HG03139 (cell line): Measurements from ENCODE around the gene SEPTIN3.
"Not testable (repeated sequence)": the region's sequence is repeated elsewhere in the genome, so short reads cannot be mapped to it uniquely, and the experiment has no call there.

ENCODE experiments used
- ATAC-seq: cut with Tn5 transposase; IDR thresholded peaks from one replicate; pipeline ENCODE4 v1.9.1; 2021; ENCODE audit not compliant: unreplicated experiment

The SEPTIN3 gene

DNA sequence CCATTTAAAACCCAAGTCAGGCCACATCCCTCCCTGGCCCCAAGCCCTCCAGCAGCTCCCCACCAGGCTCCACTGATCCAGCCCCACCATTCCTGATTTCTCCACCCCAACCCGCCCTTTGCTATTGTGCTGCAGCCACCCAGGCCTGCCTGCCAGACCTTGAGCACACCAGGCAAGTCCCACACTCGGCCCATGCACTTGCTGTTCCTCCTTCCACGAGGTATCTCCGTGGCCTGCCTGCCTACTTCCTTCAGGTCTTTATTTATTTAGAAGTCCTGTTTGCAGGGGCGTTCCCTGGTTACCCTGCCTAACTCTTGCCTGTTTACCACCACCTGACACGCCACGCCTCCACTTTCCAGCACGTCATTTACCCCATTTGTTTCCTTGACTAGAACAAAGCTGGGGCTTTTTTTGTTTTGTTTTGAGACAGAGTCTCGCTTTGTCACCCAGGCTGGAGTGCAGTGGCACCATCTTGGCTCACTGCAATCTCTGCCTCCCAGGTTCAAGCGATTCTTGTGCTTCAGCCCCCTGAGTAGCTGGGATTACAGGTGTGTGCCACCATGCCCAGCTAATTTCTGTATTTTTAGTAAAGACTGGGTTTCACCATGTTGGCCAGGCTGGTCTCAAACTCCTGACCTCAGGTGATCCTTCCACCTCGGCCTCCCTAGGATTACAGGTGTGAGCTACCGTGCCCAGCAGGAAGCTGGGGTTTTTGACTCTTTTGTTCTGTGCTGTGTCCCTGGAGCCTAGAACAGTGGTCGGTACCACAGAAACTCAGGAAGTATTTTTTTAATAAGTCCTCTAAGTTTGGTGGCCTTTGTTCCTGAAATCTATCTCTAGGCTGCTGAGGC is 29.0 kb upstream of the SEPTIN3 start:
- ATAC-seq: peak; percentile 38

DNA sequence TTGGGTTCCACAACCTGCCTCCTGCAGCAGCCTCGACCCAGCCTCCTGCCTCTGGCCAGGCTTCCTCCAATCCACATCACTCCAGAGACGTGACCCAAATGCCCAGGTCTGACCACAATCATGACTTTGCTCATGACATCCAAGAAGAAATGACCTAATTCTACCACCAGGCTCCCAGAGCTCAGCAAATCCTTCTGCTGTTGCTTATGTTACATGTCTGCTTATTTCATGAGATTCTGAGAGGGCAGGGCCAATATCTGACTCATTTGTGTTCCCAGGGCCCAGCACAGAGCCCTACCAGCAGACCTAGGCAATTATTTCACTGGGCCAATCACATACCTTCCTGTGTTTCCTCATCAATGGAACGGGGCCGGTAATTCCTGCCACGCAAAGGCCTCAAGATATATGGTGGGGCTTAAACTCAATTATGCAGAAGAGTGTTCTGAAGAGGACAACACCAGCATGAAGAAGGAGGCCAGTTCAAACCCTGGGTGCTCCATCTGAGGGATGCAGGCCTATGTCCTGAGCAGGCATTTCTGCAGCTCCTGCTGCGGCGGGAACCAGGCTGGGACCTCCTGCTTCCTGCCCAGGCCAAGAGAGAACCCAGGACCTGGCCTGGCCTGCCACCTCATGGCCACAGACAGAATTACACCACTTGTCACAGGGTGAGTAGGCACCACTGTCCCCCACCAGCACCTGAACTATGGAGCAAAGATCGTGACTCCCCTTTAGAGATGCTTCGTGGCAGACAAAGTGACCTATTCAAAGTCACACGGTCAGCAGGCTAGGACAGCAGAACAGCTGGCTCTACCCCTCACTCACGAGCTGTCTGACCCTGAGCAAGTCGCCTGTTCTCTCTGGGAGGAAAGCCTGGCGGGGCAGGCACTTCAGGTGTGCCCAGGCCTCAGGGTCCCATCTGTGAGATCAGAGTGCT is 28.1 kb upstream of the SEPTIN3 start:
- ATAC-seq: peak; percentile 26

DNA sequence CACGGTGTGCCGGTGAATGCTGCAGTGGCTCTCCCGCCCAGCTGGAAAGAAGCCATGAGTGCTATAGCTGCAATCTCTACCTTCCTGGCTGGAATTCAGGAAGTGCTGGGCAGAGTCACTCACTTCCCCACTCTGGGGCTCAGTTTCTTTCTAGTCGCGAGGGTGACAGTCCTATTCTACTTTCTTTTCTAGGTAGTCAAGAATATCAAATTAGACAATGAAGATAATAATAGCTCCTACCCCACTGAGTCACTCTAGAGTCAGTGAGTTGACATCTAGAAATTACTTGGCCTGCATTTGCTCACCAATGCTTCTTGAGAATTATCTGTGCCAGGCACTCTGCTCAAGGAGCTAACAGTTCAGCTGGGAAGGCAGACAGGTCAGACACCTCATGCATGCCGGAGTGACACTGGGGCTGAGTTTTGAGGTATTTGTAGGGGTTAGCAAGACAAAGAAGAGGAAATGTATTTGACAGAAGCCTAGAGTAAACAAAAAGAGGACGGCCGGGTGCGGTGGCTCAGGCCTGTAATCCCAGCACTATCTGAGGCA is 25.5 kb upstream of the SEPTIN3 start:
- ATAC-seq: no peak

DNA sequence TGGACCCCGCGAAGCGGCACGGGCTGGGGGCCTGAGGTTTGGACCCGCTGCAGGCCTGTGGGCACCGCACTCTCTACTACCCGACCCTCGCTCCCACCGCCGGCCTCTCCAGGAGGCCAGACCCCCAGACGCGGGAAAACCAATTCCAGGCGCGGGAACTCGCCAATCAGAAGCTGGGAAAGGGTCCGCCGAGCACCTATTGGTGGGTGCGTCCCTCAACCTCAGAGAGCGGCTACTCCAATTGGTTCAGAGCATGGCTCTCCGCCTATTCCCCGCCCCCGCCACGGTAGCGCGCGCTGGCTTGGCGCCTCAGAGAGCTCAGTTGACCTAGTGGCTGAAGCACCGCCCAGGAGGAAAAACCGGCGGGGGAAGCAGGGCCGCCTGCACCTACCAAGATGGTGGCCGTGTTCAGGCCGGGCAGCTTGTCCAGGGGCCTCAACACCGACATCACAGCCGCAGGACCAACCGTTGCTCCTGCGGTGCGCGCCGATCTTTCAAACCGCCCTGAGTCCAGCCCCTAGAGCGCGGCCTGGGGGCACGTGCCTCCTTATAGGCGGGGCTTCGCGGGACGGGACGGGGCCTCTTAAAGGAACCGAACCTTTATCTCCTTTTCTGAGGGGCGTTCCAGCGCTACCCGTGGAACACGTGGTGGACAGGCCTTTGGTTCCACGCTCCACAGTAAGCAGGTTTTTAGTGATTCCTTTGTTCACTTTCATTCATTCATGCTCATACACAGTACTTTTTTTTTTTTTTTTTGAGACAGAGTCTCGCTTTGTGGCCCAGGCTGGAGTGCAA is 22.4 kb upstream of the SEPTIN3 start, which contains the start of gene CENPM:
Gene CENPM, minus strand, starts transcription at position 524 of the 795 bp plus-strand sequence. Its CDS starts 76 bp downstream, at position 448.
- peak; percentile 81 for ATAC-seq

DNA sequence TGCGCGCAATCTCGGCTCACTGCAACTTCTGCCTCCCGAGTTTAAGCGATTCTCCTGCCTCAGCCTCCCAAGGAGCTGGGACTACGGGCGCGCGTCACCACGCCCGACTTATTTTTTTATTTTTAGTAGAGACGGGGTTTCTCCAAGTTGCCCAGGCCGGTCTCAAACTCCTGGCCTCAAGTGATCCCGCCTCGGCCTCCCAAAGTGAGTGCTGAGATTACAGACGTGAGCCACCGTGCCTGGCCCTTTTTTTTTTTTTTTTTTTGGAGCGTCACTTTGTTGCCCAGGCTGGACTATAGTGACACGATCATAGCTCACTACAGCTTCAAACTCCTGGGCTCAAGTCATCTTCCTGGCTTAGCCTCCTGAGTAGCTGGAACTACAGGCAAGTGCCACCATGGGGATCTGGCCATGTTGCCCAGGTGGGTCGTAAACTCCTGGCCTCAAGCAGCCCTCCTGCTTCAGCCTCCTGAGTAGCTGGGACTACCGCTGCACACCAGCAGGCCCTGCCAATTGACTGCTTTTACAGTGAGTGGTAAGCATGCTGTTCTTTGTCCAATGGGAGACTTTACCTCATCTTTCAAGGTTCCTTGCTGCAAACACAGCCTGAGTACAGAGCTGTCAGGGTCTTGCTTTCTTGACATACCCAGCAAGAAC is 21.7 kb upstream of the SEPTIN3 start:
- ATAC-seq: no peak

DNA sequence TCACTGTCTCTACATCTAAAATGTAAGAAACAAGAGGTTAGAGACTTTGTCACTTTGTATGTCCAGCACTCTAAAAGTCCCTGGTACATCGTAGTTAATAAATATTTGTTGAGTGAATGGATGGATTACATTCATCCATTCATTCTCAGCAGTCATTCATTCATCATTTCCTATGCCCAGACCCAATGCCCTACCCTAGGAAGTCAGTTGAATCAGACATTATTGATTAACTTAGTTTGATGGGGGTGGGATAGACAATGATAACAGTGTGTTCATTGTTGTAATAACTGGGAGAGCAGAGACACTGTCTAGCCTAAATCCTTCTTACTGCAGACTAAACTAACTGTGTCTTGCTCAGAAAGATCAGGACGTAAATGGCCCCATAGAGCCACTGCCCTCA is 21.1 kb upstream of the SEPTIN3 start:
- no peak for ATAC-seq

DNA sequence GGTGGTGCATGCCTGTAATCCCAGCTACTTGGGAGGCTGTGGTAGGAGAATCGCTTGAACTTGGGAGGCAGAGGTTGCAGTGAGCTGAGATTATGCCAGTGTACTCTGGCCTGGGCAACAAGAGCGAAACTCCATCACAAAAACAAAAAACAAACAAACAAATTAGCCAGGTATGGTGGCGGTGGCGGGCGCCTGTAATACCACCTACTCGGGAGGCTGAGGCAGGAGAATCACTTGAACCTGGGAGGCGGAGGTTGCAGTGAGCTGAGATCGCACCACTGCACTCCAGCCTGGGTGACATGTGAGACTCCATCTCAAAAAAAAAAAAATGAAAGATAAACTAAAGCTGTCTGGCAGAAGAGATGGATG is 20.3 kb upstream of the SEPTIN3 start:
- ATAC-seq: not testable (repeated sequence)

DNA sequence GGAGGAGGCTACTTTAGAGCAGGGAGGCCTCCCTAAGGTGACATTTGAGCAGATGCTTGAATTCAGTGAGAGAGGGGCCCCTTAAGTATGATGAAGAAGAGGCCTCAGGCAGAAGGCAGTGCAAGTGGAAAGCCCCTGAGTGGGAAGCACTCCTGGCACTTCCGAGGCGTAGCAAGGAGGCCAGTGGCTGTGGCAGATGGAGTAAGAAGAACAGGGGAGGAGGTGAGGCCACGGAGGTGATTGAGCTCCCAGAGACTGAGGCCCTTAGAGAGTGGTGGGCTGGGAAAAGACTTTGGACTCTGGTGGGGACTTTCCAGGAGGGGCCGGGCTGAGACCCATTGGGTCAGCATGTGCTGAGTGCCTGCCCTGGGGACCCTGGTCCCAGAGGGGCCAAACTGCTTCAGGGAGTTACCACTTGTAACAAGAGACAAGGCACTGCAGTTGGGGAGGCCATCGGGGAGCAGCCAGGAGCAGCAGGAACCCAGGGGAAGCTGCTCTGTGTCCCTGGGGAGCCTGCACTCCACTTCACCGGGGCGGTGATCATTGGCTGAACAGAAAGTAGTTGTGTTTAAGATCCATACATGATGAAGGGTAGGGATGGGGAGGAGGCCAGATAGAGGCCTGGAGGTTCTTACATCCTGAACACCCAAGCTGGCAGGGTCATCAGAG is 19.8 kb upstream of the SEPTIN3 start:
- no peak for ATAC-seq

DNA sequence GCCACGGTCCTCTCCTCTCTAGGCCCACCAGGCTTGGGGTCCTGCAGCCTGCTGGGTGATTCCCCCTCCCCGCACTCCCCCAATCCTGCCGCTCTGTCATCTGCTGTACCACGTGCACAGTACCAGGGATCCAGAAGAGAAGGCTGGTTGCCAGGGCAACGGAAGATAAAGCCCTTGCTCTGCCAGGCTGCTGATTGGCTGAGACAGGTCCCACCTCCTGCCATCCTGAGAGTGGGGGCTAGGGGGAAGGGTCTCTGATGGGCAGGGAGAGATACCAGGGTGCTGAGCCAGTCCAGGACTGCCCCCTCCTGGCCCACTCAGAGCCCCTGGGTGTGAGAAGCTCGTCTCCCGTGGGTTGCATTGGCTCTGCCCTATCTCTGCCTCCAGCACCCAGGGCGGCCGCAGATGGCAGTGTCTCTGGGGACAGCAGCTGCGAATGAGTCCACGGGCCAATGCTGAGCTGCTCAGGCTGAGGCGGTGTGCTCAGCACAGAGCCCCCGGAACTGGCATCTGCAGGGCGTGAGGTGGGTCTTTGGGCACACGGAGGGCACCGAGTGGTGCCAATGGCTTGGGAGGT is 17.3 kb upstream of the SEPTIN3 start, which contains the start of gene SMIM45:
Gene SMIM45, plus strand, starts transcription at position 253 of the 577 bp plus-strand sequence.
- ATAC-seq: no peak

DNA sequence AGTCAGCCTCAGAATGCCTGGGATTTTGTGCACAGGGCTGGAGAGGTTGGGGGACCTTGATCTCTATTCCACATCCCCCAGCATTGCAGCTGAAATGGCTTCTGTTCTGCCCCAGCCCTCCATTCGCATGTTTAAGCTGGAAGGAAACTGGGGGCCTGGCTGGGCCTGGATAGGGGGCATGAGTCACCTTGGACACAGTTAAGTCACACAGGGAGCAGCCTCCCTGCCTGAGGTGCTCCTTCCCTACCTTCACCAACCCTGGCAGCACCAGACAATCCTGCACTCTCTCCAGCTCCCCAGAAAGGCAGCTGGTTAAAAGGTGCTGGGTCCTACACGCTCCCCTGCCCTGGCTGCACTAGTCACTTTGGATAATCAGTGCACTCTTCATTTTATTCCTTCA is 16.5 kb upstream of the SEPTIN3 start:
- no peak for ATAC-seq

DNA sequence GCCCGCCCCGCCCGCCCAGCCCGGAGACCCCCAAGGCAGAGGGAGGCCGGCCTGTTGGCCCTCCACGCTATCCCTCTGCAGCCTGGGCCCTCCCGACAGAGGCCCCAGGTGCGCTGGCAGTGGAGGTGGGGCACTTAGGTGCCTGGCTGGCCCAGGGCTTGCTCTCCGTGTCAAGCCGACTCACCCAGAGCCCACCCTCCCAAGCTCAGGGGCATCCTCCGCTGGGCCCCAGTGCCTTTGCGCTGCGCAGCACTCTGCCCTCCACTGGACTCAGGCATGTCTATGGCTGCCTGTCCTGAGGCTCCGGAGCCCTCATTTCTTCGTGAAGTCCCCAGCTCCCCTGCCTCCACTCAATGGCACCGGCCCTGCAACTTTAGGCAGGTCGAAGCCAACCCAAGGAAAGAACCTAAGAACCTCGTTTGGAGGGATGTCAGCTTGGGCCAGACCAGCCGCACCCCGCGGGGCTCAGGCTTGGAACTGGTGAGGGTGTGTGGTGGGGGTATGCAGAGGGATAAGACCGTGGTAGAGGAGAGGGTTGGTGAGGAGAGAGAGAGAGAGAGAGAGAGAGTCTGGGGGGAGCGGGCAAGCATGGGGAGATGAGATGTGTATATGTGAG is 11.2 kb upstream of the SEPTIN3 start:
- ATAC-seq: peak; percentile 17

DNA sequence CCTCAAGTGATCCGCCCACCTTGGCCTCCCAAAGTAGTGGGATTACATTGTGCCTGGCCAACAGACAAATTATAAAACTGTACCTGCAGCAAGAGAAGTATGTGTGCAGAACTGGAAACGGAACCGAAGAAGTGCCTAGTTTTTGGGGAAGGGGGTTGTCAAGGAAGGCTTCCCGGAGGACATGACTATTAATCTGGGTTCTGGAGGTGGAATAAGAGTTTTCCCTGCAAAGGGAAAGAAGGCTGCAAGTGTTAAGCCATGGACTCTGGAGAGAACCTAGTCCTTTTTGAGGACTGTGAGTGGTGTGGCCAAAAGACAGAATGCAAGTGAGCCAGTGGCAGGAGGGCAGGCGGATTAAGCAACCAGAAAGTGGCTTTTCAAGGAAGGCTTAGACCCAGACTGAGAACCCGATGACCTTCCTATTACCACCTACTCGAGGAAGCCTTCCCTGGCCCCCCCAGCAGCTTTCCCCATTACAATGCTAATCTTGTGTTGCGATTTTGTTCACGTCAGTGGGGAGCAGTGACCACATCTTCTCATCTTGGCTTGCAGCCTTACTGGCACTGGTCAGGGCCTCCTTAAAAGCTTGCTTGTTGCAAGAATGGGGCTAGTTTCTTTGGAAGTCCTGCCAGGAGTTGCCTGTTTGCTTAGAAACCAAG is 5.7 kb upstream of the SEPTIN3 start:
- no peak for ATAC-seq

DNA sequence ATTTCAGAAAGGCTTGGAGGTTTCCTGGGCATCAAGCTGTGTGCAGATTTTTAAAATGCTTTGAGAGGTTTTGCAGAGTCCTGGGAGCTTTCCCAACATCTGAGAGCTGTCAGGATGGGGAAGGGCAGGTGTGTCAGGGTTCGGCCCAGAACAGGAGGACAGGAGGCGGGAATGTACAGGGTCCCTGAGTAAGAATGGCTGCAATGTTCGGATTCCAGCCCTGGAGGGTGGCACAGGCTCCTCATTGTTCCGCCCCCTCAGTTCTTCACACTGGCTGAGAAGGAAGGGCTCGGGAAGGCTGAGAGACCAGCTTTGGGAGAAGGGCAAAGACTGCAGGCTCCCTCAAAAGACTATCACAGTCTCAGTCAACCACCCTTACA is 5.1 kb upstream of the SEPTIN3 start:
- no peak for ATAC-seq

DNA sequence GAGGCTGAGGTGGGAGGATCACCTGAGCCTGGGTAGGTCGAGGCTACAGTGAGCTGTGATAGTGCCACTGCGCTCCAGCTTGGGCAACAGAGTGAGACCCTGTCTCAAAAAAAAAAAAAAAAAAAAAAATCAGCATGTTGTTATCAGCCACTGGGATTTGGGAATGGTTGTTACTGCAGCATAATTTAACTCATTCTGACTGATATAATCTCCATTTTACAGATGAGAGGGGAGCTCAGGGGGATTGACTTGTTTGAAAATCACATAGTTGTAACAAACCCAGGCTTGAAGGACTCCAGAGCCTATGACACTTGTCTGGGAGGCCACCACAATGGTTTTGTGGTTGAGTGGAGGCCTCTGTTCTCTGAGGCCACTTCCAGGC is 3.0 kb upstream of the SEPTIN3 start:
- no peak for ATAC-seq

DNA sequence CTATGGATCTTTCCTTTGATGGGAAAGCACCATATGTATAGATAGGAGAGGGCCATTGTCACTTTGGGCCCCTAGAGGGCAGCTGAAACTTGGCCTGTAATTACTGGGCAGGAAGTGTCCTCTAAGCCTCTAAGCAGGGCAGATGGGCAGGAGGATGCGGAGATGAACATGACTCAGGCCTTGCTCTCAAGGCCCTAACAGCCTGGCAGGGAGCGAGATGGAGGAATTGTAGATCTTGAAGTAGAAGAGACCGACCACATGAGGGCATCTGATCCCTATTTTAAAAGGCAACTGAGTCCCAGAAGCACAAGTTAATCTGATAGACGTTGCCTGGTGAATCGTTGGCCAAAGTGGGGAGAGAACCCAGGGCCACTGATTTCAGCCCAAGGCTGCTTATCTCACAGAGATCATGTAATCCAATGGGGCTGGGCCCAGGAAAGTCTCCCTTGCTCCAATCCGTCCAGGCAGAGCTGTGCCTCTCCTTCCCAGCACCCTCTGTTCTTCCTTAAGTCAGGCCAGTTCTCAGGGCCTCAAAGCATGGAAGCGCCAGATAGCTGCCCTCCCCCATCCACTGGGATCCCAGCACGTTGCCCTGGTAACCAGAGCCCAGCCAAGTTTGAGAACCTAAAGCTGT is 2.5 kb upstream of the SEPTIN3 start:
- no peak for ATAC-seq

DNA sequence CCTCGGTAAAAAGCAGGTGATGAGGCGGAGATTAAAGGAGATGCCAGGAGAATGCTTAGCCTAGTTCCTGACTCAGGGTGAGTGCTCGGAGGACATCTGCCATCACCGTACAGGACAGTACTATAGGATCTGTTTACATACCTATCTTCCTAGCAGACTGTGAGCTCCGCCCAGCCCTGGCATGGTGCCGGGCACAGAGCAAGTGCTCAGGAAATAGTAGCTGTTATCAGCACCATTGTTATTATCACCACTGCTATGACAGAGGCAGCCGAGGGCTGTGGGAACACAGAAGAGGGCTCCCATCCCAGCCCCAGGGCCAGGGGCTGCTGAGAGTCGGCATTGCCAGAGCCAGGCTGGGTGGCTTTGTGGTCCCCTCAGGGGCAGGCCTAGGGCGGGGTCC is 642 bp upstream of the SEPTIN3 start:
- no peak for ATAC-seq

DNA sequence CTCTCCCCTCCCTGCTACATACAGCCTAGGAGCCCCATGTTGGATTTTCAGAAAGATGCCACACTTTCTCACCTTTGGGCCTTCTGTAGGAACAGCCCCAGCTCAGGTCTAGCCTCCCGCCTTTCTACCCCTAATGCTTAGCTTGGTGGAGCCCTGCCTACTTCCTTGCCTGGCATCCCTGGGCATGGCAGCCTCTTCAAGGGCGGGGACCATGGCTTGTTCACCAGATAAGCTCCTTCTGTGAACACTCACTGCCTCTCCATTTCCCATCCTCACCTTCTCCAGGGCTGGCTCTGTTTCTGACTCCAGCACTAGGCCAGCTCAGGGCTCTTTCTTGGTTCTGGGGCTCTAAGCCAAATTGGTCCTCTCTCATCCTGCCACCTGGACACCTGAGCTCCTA is 1.4 kb downstream of the SEPTIN3 start:
- no peak for ATAC-seq

DNA sequence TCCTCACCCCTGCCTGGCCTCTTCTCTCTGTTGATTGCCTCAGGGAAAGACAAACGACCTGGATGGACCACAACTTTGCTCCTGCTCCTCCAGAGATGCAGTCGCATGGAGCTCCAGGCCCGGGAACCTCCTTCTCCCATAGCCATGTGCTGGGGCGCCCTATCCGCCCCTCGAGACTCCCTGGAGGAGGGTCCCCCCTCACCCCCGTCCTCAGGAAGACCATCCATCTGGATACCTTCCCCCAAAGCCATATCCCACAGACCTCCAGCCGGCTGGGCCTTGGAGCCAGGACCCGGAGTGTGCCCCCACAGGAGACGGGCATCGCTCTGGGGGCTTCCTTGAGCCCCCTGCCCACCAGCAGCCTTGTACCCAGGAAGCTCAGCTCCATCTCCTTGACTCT is 2.2 kb downstream of the SEPTIN3 start:
- no peak for ATAC-seq
